Bronchial epithelial cell (primary cell): ENCODE data around the gene SZRD1. TPM values are rescaled to one million over a fixed set of nuclear protein-coding genes. Genes with fewer than 3 reads are reported as not detected.

ENCODE experiments used
- DNase-seq: peaks from one replicate; pipeline ENCODE4 v3.0.0-alpha.2; 2010; ENCODE audit warnings: low read depth
- FAIRE-seq: peaks from 2 replicates; lab custom pipeline; 2011; peaks lifted over from hg19 to GRCh38; lab: Jason Lieb, UNC
- H3K27me3 ChIP-seq: 2 replicates; pipeline ENCODE4 v1.5.1; 2011; ENCODE audit warnings: low read length; ENCODE audit not compliant: control insufficient read depth, insufficient read depth
- H3K36me3 ChIP-seq: 2 replicates; pipeline ENCODE4 v1.5.1; 2011; ENCODE audit warnings: low read length; ENCODE audit not compliant: control insufficient read depth, insufficient read depth
- H3K4me3 ChIP-seq: 2 replicates; pipeline ENCODE4 v1.5.1; 2011; ENCODE audit warnings: mild to moderate bottlenecking, low read depth, low read length, control low read depth
- CTCF ChIP-seq: IDR thresholded peaks from 2 replicates; pipeline ENCODE4 v1.5.1; 2011; ENCODE audit warnings: mild to moderate bottlenecking, moderate library complexity, low read length, control low read depth, inconsistent platforms; ENCODE audit not compliant: insufficient read depth, severe bottlenecking
- total RNA-seq: library from RNA; depleted of rRNA; stranded (reverse); fragments of >200 nt; gene quantifications from 2 replicates; pipeline ENCODE4 v1.2.1, GENCODE V29; 2014

The SZRD1 gene
- total RNA-seq, 1 donor from 2014 or later: 10.8 TPM

- Histone ChIP-seq H3K4me3 (no peak overlapping the region), H3K36me3 (no peaks in the 10 kb centered on the region), H3K27me3 (no peaks in the 10 kb centered on the region)
- no peak for DNase-seq
- no peak for FAIRE-seq
- no peak for TF ChIP-seq CTCF
Observed at GRCh38 chr1:16380868-16381267, 13.8 kb downstream of the SZRD1 start.

- TF ChIP-seq CTCF: no peak
- Histone ChIP-seq H3K4me3 (no peak overlapping the region), H3K27me3 (no peaks in the 10 kb centered on the region), H3K36me3 (no peaks in the 10 kb centered on the region)
- DNase-seq (no peak), FAIRE-seq (no peak)
Observed at GRCh38 chr1:16383888-16384287, 16.8 kb downstream of the SZRD1 start.

GRCh38 chr1:16385659-16386453 is 18.8 kb downstream of the SZRD1 start:
- DNase-seq: no peak
- H3K27me3 ChIP-seq: no peaks in the 10 kb centered on the region
- FAIRE-seq: peak; percentile 13
- H3K36me3 ChIP-seq: no peaks in the 10 kb centered on the region
- no peak overlapping the region for H3K4me3 ChIP-seq
- no peak for TF ChIP-seq CTCF

GRCh38 chr1:16386454-16387113 is 19.5 kb downstream of the SZRD1 start:
- no peak for TF ChIP-seq CTCF
- DNase-seq (peak; percentile 82), FAIRE-seq (peak; percentile 23)
- Histone ChIP-seq H3K4me3 (no peak overlapping the region), H3K27me3 (no peaks in the 10 kb centered on the region), H3K36me3 (no peaks in the 10 kb centered on the region)

GRCh38 chr1:16387201-16388188 is 20.5 kb downstream of the SZRD1 start:
- DNase-seq: no peak
- no peak for TF ChIP-seq CTCF
- Histone ChIP-seq H3K27me3 (no peaks in the 10 kb centered on the region), H3K4me3 (no peak overlapping the region), H3K36me3 (no peaks in the 10 kb centered on the region)
- FAIRE-seq: no peak
